Measurements from ENCODE around the gene SOX12. TPM values are rescaled to one million over a fixed set of nuclear protein-coding genes. Genes with fewer than 3 reads are reported as not detected.

SOX12 gene
- polyA plus RNA-seq, 3 donors = 0.03 to 0.51 (median 0.12) TPM

GRCh38 chr20:309841-310644 is 15.3 kb upstream of the SOX12 start:
- Histone ChIP-seq H3K36me3 (replicated peaks in 1 of 2; ENCODE audit: control insufficient read depth in 1 of 2, insufficient read depth in 2 of 2, low read length in 2 of 2) (no peaks in the 10 kb centered on the region), H3K79me2 (ENCODE audit: insufficient read depth, low read length) (no peaks in the 10 kb centered on the region), H3K4me3 (replicated peaks in 1 of 3; ENCODE audit: low read depth in 2 of 3, low read length in 3 of 3) (peak overlapping the region; percentile 15 to 70 (median 46)), H3K9ac (ENCODE audit: insufficient read depth, low read length, poor library complexity, severe bottlenecking) (peak overlapping the region; percentile 11), H3K9me3 (replicated peaks in 1 of 2; ENCODE audit: control insufficient read depth in 1 of 2, insufficient read depth in 1 of 2, low read length in 2 of 2) (no peaks in the 10 kb centered on the region), H2AFZ (ENCODE audit: insufficient read depth, low read depth, low read length, poor library complexity, severe bottlenecking) (peak overlapping the region; percentile 70), H3K4me1 (ENCODE audit: control insufficient read depth in 1 of 2, insufficient read depth in 2 of 2, low read length in 2 of 2) (peaks cover 28% of the 10 kb centered on the region in 2 donors), H3K4me2 (replicated peaks; ENCODE audit: extremely low read depth, low read length, poor library complexity, severe bottlenecking) (peak overlapping the region; percentile 76), H3K27ac (ENCODE audit: low read depth in 1 of 2, low read length in 2 of 2) (peak overlapping the region; percentile 36 to 39), H4K20me1 (ENCODE audit: insufficient read depth, low read length) (no peaks in the 10 kb centered on the region), H3K27me3 (ENCODE audit: control insufficient read depth in 2 of 2, insufficient read depth in 2 of 2, low read length in 2 of 2) (no peaks in the 10 kb centered on the region)
- peak overlapping the region; percentile 76 to 93 (median 87) for H3K27ac Mint-ChIP-seq
- peak overlapping the region; percentile 79 to 87 for H3K4me3 Mint-ChIP-seq
- peaks cover 23% of the 10 kb centered on the region for H3K4me1 Mint-ChIP-seq
- no peaks in the 10 kb centered on the region for H3K36me3 Mint-ChIP-seq
- peak; percentile 91 to 96 (median 95) for DNase-seq
- intact Hi-C loops (cut with micrococcal nuclease) = no loop called here
- WGBS (ENCODE audit: insufficient coverage) = 2% methylated on average over 16 of the region's 31 CpGs
- H3K27me3 Mint-ChIP-seq (ENCODE audit: low read depth in 3 of 3) = peaks cover 0 to 3% (median 1%) of the 10 kb centered on the region in 3 donors
- no peaks in the 10 kb centered on the region for H3K9me3 Mint-ChIP-seq
- TF ChIP-seq, protein P1, sequence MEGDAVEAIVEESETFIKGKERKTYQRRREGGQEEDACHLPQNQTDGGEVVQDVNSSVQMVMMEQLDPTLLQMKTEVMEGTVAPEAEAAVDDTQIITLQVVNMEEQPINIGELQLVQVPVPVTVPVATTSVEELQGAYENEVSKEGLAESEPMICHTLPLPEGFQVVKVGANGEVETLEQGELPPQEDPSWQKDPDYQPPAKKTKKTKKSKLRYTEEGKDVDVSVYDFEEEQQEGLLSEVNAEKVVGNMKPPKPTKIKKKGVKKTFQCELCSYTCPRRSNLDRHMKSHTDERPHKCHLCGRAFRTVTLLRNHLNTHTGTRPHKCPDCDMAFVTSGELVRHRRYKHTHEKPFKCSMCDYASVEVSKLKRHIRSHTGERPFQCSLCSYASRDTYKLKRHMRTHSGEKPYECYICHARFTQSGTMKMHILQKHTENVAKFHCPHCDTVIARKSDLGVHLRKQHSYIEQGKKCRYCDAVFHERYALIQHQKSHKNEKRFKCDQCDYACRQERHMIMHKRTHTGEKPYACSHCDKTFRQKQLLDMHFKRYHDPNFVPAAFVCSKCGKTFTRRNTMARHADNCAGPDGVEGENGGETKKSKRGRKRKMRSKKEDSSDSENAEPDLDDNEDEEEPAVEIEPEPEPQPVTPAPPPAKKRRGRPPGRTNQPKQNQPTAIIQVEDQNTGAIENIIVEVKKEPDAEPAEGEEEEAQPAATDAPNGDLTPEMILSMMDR (IDR thresholded peaks at IDR 0.05) = no peak

DNA sequence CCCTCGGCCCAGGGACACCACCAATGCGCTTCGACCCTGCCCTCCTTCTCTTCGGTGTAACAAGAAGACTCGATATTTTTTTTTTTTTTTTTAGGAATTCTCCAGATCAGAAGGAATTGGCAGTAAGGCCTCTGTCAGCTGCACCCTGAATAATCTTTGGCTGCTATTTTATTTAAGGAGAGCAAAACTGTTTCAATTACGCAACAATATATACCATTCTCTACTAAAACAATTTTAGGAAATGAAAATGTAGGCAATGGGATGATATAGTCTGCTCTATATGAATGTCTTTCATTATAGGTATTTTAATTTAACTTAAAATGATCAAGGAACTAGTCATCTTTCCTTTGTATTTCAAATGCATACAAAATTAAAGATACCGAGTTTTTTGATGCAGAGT is 14.7 kb upstream of the SOX12 start:
- Histone ChIP-seq H3K79me2 (ENCODE audit: insufficient read depth, low read length) (no peaks in the 10 kb centered on the region), H3K36me3 (replicated peaks in 1 of 2; ENCODE audit: control insufficient read depth in 1 of 2, insufficient read depth in 2 of 2, low read length in 2 of 2) (no peaks in the 10 kb centered on the region), H3K27ac (ENCODE audit: low read depth in 1 of 2, low read length in 2 of 2) (peak overlapping the region in 1 of 2 donors; percentile 39), H2AFZ (ENCODE audit: insufficient read depth, low read depth, low read length, poor library complexity, severe bottlenecking) (peak overlapping the region; percentile 70), H3K27me3 (ENCODE audit: control insufficient read depth in 2 of 2, insufficient read depth in 2 of 2, low read length in 2 of 2) (no peaks in the 10 kb centered on the region), H3K4me2 (replicated peaks; ENCODE audit: extremely low read depth, low read length, poor library complexity, severe bottlenecking) (peak overlapping the region; percentile 76), H3K4me1 (ENCODE audit: control insufficient read depth in 1 of 2, insufficient read depth in 2 of 2, low read length in 2 of 2) (peaks cover 28% of the 10 kb centered on the region in 2 donors), H3K9ac (ENCODE audit: insufficient read depth, low read length, poor library complexity, severe bottlenecking) (no peak overlapping the region), H4K20me1 (ENCODE audit: insufficient read depth, low read length) (no peaks in the 10 kb centered on the region), H3K9me3 (replicated peaks in 1 of 2; ENCODE audit: control insufficient read depth in 1 of 2, insufficient read depth in 1 of 2, low read length in 2 of 2) (no peaks in the 10 kb centered on the region), H3K4me3 (replicated peaks in 1 of 3; ENCODE audit: low read depth in 2 of 3, low read length in 3 of 3) (peak overlapping the region in 2 of 3 experiments; percentile 46 to 70)
- Mint-ChIP-seq H3K27ac (peak overlapping the region in 6 of 7 donors; percentile 69 to 93 (median 81)), H3K4me3 (peak overlapping the region; percentile 79 to 87), H3K4me1 (peaks cover 23% of the 10 kb centered on the region), H3K27me3 (ENCODE audit: low read depth in 3 of 3) (peaks cover 0 to 3% (median 1%) of the 10 kb centered on the region in 3 donors), H3K36me3 (no peaks in the 10 kb centered on the region), H3K9me3 (no peaks in the 10 kb centered on the region)
- intact Hi-C loops (cut with micrococcal nuclease) = no loop called here
- no peak for DNase-seq
- no CpG with 5 or more reads among the region's 7 CpGs for WGBS (ENCODE audit: insufficient coverage)
- TF ChIP-seq, protein P1 (IDR thresholded peaks at IDR 0.05) = no peak
